SK-N-SH treated with all-trans-retinoic acid at 6 μM for 48 hours (cell line): ENCODE measurements around the gene PRKCZ.

Source experiments
- BACH2 ChIP-seq: fragments of 250-450 bp; sonication (Bioruptor Pico); IDR thresholded peaks from 2 replicates; pipeline ENCODE4 v1.9.0; 2021; ENCODE audit warnings: mild to moderate bottlenecking, borderline replicate concordance
- CREB5 ChIP-seq: fragments of 250-450 bp; sonication (Bioruptor Pico); IDR thresholded peaks from 2 replicates; pipeline ENCODE4 v1.5.1; 2020; ENCODE audit warnings: low read depth, mild to moderate bottlenecking, moderate library complexity
- PATZ1 ChIP-seq: fragments of 250-450 bp; sonication (Bioruptor Pico); IDR thresholded peaks from 2 replicates; pipeline ENCODE4 v1.8.0; 2020; ENCODE audit warnings: mild to moderate bottlenecking, moderate library complexity, borderline replicate concordance
- RARB ChIP-seq: fragments of 250-450 bp; sonication (Bioruptor Pico); IDR thresholded peaks from 2 replicates; pipeline ENCODE4 v1.8.0; 2021; ENCODE audit warnings: mild to moderate bottlenecking, moderate library complexity
- TSHZ2 ChIP-seq: fragments of 250-450 bp; sonication (Bioruptor Pico); IDR thresholded peaks from 2 replicates; pipeline ENCODE4 v1.5.0; 2020; ENCODE audit warnings: mild to moderate bottlenecking, moderate library complexity
- ZNF8 ChIP-seq: fragments of 450-650 bp; formaldehyde crosslinking; IDR thresholded peaks from 2 replicates; pipeline ENCODE4 v1.5.0; 2020; ENCODE audit warnings: mild to moderate bottlenecking, moderate library complexity

GRCh38 chr1:2227346-2228156, 177.3 kb downstream of the PRKCZ start:
- no peak for TF ChIP-seq RARB
- no peak for TF ChIP-seq CREB5 (CRISPR knock-in tag)
- no peak for TF ChIP-seq BACH2
- TF ChIP-seq TSHZ2 (CRISPR knock-in tag) = no peak
- no peak for TF ChIP-seq ZNF8 (CRISPR knock-in tag)
- no peak for TF ChIP-seq PATZ1 (CRISPR knock-in tag)
